SW 1271 (cell line): ENCODE data around the gene PTPRN2.

Source experiments
- DNase-seq, 2 experiments: peaks; one replicate each; lab custom pipeline; 2025; lab: John Stamatoyannopoulos, UW

PTPRN2 gene

GRCh38 chr7:158489462-158490155 is 98.0 kb downstream of the PTPRN2 start:
- no peak for DNase-seq

GRCh38 chr7:158488181-158488971 is 99.2 kb downstream of the PTPRN2 start:
- no peak for DNase-seq

GRCh38 chr7:158487631-158488151 is 99.9 kb downstream of the PTPRN2 start:
- no peak for DNase-seq

- DNase-seq = no peak
Measured at GRCh38 chr7:158486919-158487318, 100.7 kb downstream of the PTPRN2 start.

- DNase-seq = no peak
Measured at GRCh38 chr7:158484801-158485531, 102.7 kb downstream of the PTPRN2 start.

GRCh38 chr7:158482480-158482879 is 105.1 kb downstream of the PTPRN2 start:
- DNase-seq = no peak

- no peak for DNase-seq
Measured at GRCh38 chr7:158479664-158480025, 108.0 kb downstream of the PTPRN2 start.

- DNase-seq = no peak
Measured at GRCh38 chr7:158479021-158479663, 108.5 kb downstream of the PTPRN2 start.

- DNase-seq = no peak
Measured at GRCh38 chr7:158477866-158478265, 109.8 kb downstream of the PTPRN2 start.

GRCh38 chr7:158476331-158476932 is 111.2 kb downstream of the PTPRN2 start:
- no peak for DNase-seq

- DNase-seq = no peak
Measured at GRCh38 chr7:158475679-158476052, 112.0 kb downstream of the PTPRN2 start.

- no peak for DNase-seq
Measured at GRCh38 chr7:158475036-158475678, 112.5 kb downstream of the PTPRN2 start.

GRCh38 chr7:158474488-158474887 is 113.1 kb downstream of the PTPRN2 start:
- DNase-seq = no peak

GRCh38 chr7:158473946-158474345 is 113.7 kb downstream of the PTPRN2 start:
- no peak for DNase-seq

- no peak for DNase-seq
Measured at GRCh38 chr7:158473221-158473620, 114.4 kb downstream of the PTPRN2 start.

- DNase-seq = no peak
Measured at GRCh38 chr7:158472596-158472995, 115.0 kb downstream of the PTPRN2 start.

GRCh38 chr7:158471716-158472115 is 115.9 kb downstream of the PTPRN2 start:
- DNase-seq = no peak

- DNase-seq = no peak
Measured at GRCh38 chr7:158470336-158470735, 117.3 kb downstream of the PTPRN2 start.

GRCh38 chr7:158469396-158470051 is 118.1 kb downstream of the PTPRN2 start:
- DNase-seq = no peak

- no peak for DNase-seq
Measured at GRCh38 chr7:158468700-158469296, 118.8 kb downstream of the PTPRN2 start.
